Measurements from ENCODE around the gene CHD8. TPM values are rescaled to one million over a fixed set of nuclear protein-coding genes. Genes with fewer than 3 reads are reported as not detected.

The CHD8 gene
- total RNA-seq, 2 donors from 2014 or later: 50.5 to 77.2 TPM

GRCh38 chr14:21436567-21437062 lies 19.3 kb downstream of the CHD8 start:
- DNase-seq (ENCODE audit: low spot score) (no peak), ATAC-seq (ENCODE audit: insufficient number of reproducible peaks, low FRiP score, low read depth) (no peak)
- Histone ChIP-seq H3K4me3 (peak overlapping the region; percentile 92), H3K27me3 (replicated peaks; ENCODE audit: insufficient read depth) (no peaks in the 10 kb centered on the region), H3K4me1 (ENCODE audit: control insufficient read depth in 1 of 2, low read depth in 2 of 2) (peaks cover 16 to 26% of the 10 kb centered on the region in 2 donors), H3K9me3 (no peaks in the 10 kb centered on the region), H3K36me3 (no peaks in the 10 kb centered on the region), H3K27ac (peak overlapping the region; percentile 7 to 81)
- no peak for TF ChIP-seq CTCF (IDR thresholded peaks at IDR 0.05)

- DNase-seq (ENCODE audit: low spot score) (no peak), ATAC-seq (ENCODE audit: insufficient number of reproducible peaks, low FRiP score, low read depth) (no peak)
- Histone ChIP-seq H3K4me1 (ENCODE audit: control insufficient read depth in 1 of 2, low read depth in 2 of 2) (peaks cover 9 to 14% of the 10 kb centered on the region in 2 donors), H3K36me3 (peaks cover 48% of the 10 kb centered on the region), H3K27me3 (replicated peaks; ENCODE audit: insufficient read depth) (no peaks in the 10 kb centered on the region), H3K27ac (no peak overlapping the region), H3K4me3 (no peak overlapping the region), H3K9me3 (no peaks in the 10 kb centered on the region)
- no peak for TF ChIP-seq CTCF (IDR thresholded peaks at IDR 0.05)
Measured at GRCh38 chr14:21431126-21431525, 24.8 kb downstream of the CHD8 start.

GRCh38 chr14:21428930-21429329 lies 27.0 kb downstream of the CHD8 start:
- Histone ChIP-seq H3K27me3 (replicated peaks; ENCODE audit: insufficient read depth) (no peaks in the 10 kb centered on the region), H3K4me3 (no peak overlapping the region), H3K4me1 (ENCODE audit: control insufficient read depth in 1 of 2, low read depth in 2 of 2) (no peaks in the 10 kb centered on the region), H3K27ac (no peak overlapping the region), H3K36me3 (peaks cover 66% of the 10 kb centered on the region), H3K9me3 (no peaks in the 10 kb centered on the region)
- ATAC-seq (ENCODE audit: insufficient number of reproducible peaks, low FRiP score, low read depth) (no peak), DNase-seq (ENCODE audit: low spot score) (no peak)
- TF ChIP-seq CTCF (IDR thresholded peaks at IDR 0.05): no peak

GRCh38 chr14:21426692-21427091 lies 29.2 kb downstream of the CHD8 start:
- H3K27ac ChIP-seq: no peak overlapping the region
- no peaks in the 10 kb centered on the region for H3K27me3 ChIP-seq (replicated peaks; ENCODE audit: insufficient read depth)
- H3K9me3 ChIP-seq: no peaks in the 10 kb centered on the region
- no peaks in the 10 kb centered on the region for H3K4me1 ChIP-seq (ENCODE audit: control insufficient read depth in 1 of 2, low read depth in 2 of 2)
- TF ChIP-seq CTCF (IDR thresholded peaks at IDR 0.05): no peak
- DNase-seq (ENCODE audit: low spot score): no peak
- no peak overlapping the region for H3K4me3 ChIP-seq
- no peak for ATAC-seq (ENCODE audit: insufficient number of reproducible peaks, low FRiP score, low read depth)
- H3K36me3 ChIP-seq: peaks cover 85% of the 10 kb centered on the region

GRCh38 chr14:21419528-21419927 lies 36.4 kb downstream of the CHD8 start:
- H3K4me3 ChIP-seq: no peak overlapping the region
- H3K9me3 ChIP-seq: no peaks in the 10 kb centered on the region
- H3K4me1 ChIP-seq (ENCODE audit: control insufficient read depth in 1 of 2, low read depth in 2 of 2): no peaks in the 10 kb centered on the region
- ATAC-seq (ENCODE audit: insufficient number of reproducible peaks, low FRiP score, low read depth): no peak
- TF ChIP-seq CTCF (IDR thresholded peaks at IDR 0.05): no peak
- peaks cover 54% of the 10 kb centered on the region for H3K36me3 ChIP-seq
- DNase-seq (ENCODE audit: low spot score): no peak
- no peaks in the 10 kb centered on the region for H3K27me3 ChIP-seq (replicated peaks; ENCODE audit: insufficient read depth)
- no peak overlapping the region for H3K27ac ChIP-seq

Measured in thoracic aorta (tissue), 2 donors.